Ovary (tissue), 3 donors: ENCODE data around the gene COL9A3.

Experiments used
- POLR2A ChIP-seq: fragments of 450-650 bp; IDR thresholded peaks from one replicate; pipeline ENCODE4 v1.6.1; 2017; ENCODE audit warnings: antibody characterized with exemption, mild to moderate bottlenecking, moderate library complexity
- TF ChIP-seq, protein P1 (sequence below), 3 donors: fragments of 450-650 bp in 2 of 3; fragments of 200-600 bp in 1 of 3; IDR thresholded peaks; one replicate each; pipeline versions ENCODE4 v1.5.1 to v1.8.0; 2016 to 2022; ENCODE audit warnings: antibody characterized with exemption in 3 of 3, mild to moderate bottlenecking in 1 of 3
- donor health status: DM: no; HTN: no; CAD: no.

DNA sequence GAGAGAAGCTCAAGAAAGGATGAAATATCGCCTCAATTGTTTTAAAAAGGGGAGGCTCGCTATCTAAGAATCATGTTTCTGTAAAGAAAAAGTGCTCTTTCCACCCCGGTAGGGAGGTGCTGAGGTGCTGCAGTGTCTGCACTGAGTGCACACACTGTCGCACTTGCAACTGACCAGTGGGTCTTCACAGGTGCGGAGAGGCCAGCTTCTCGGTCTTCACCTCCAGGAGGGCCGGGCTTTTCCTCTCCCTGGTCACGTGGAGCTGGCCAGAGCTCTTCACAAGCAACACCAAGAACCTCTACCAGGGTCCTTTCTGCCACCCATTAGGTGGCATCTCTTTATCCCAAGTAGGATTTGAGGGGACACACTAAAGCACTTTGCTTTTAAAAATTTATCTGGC is 72.6 kb downstream of the COL9A3 start:
- TF ChIP-seq, protein P1, sequence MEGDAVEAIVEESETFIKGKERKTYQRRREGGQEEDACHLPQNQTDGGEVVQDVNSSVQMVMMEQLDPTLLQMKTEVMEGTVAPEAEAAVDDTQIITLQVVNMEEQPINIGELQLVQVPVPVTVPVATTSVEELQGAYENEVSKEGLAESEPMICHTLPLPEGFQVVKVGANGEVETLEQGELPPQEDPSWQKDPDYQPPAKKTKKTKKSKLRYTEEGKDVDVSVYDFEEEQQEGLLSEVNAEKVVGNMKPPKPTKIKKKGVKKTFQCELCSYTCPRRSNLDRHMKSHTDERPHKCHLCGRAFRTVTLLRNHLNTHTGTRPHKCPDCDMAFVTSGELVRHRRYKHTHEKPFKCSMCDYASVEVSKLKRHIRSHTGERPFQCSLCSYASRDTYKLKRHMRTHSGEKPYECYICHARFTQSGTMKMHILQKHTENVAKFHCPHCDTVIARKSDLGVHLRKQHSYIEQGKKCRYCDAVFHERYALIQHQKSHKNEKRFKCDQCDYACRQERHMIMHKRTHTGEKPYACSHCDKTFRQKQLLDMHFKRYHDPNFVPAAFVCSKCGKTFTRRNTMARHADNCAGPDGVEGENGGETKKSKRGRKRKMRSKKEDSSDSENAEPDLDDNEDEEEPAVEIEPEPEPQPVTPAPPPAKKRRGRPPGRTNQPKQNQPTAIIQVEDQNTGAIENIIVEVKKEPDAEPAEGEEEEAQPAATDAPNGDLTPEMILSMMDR (IDR thresholded peaks at IDR 0.05): no peak
- no peak for TF ChIP-seq POLR2A
